ENCODE data around the gene GJB4. TPM values are rescaled to one million over a fixed set of nuclear protein-coding genes. Genes with fewer than 3 reads are reported as not detected.
"Not testable (repeated sequence)": the region's sequence is repeated elsewhere in the genome, so short reads cannot be mapped to it uniquely, and the experiment has no call there.

Gene GJB4
- total RNA-seq, 1 experiment from 2014 or later: 0.44 TPM

GRCh38 chr1:34787461-34788420 is 28.2 kb downstream of the GJB4 start:
- in situ Hi-C loops (cut with HindIII; ENCODE audit: low pct_unique_long_range_greater_than_20kb, low sequenced_read_pairs): no loop called here
- DNase-seq (ENCODE audit: low read depth): peak; percentile 18

GRCh38 chr1:34790985-34791384 is 31.4 kb downstream of the GJB4 start:
- no peak for DNase-seq (ENCODE audit: low read depth)
- in situ Hi-C loops (cut with HindIII; ENCODE audit: low pct_unique_long_range_greater_than_20kb, low sequenced_read_pairs): no loop called here

- no peak for DNase-seq (ENCODE audit: low read depth)
- in situ Hi-C loops (cut with HindIII; ENCODE audit: low pct_unique_long_range_greater_than_20kb, low sequenced_read_pairs): no loop called here
These were observed 32.9 kb downstream of the GJB4 start for GRCh38 chr1:34792424-34792823.

GRCh38 chr1:34792868-34793727 is 33.6 kb downstream of the GJB4 start, which contains the start of gene GJA4:
GJA4 (plus strand) TSS chr1:34792999; CDS start chr1:34794214, 1,215 bp downstream.
- in situ Hi-C loops (cut with HindIII; ENCODE audit: low pct_unique_long_range_greater_than_20kb, low sequenced_read_pairs): no loop called here
- no peak for DNase-seq (ENCODE audit: low read depth)

- in situ Hi-C loops (cut with HindIII; ENCODE audit: low pct_unique_long_range_greater_than_20kb, low sequenced_read_pairs): no loop called here
- DNase-seq (ENCODE audit: low read depth): peak; percentile 28
These were observed 34.7 kb downstream of the GJB4 start for GRCh38 chr1:34794001-34794789.

GRCh38 chr1:34794790-34795180 is 35.2 kb downstream of the GJB4 start:
- in situ Hi-C loops (cut with HindIII; ENCODE audit: low pct_unique_long_range_greater_than_20kb, low sequenced_read_pairs): no loop called here
- no peak for DNase-seq (ENCODE audit: low read depth)

GRCh38 chr1:34795916-34796315 is 36.4 kb downstream of the GJB4 start:
- no peak for DNase-seq (ENCODE audit: low read depth)
- in situ Hi-C loops (cut with HindIII; ENCODE audit: low pct_unique_long_range_greater_than_20kb, low sequenced_read_pairs): no loop called here

GRCh38 chr1:34796990-34797389 is 37.5 kb downstream of the GJB4 start:
- in situ Hi-C loops (cut with HindIII; ENCODE audit: low pct_unique_long_range_greater_than_20kb, low sequenced_read_pairs): no loop called here
- DNase-seq (ENCODE audit: low read depth): no peak

- in situ Hi-C loops (cut with HindIII; ENCODE audit: low pct_unique_long_range_greater_than_20kb, low sequenced_read_pairs): no loop called here
- DNase-seq (ENCODE audit: low read depth): no peak
These were observed 40.7 kb downstream of the GJB4 start for GRCh38 chr1:34800214-34800613.

GRCh38 chr1:34803770-34804169 is 44.2 kb downstream of the GJB4 start:
- DNase-seq (ENCODE audit: low read depth): no peak
- in situ Hi-C loops (cut with HindIII; ENCODE audit: low pct_unique_long_range_greater_than_20kb, low sequenced_read_pairs): no loop called here

- no peak for DNase-seq (ENCODE audit: low read depth)
These were observed 46.9 kb downstream of the GJB4 start for GRCh38 chr1:34806396-34806795.

GRCh38 chr1:34808051-34808810 is 48.7 kb downstream of the GJB4 start:
- in situ Hi-C loops (cut with HindIII; ENCODE audit: low pct_unique_long_range_greater_than_20kb, low sequenced_read_pairs): no loop called here
- no peak for DNase-seq (ENCODE audit: low read depth)

More at GRCh38 chr1:34806396-34806795, 46.9 kb downstream of the GJB4 start:
- in situ Hi-C loops (cut with HindIII; ENCODE audit: low pct_unique_long_range_greater_than_20kb, low sequenced_read_pairs): no loop called here

GRCh38 chr1:34810781-34811180 is 51.2 kb downstream of the GJB4 start:
- in situ Hi-C loops (cut with HindIII; ENCODE audit: low pct_unique_long_range_greater_than_20kb, low sequenced_read_pairs); DNase-seq (ENCODE audit: low read depth): not testable (repeated sequence)

Other genes starting within 250 kb of the GJB4 start
- gene GJB5, start 4.7 kb upstream of the GJB4 start, total RNA-seq (2014; rRNA removed; shearing (Covaris generic); ENCODE audit: low replicate concordance): not detected in 2 replicates
- gene GJB3, start 21.5 kb downstream of the GJB4 start, total RNA-seq (2014; rRNA removed; shearing (Covaris generic); ENCODE audit: low replicate concordance): 0.58 TPM in 1 of 2 replicates, not detected in the other
- not detected in 2 replicates for gene GJA4, start 33.3 kb downstream of the GJB4 start, total RNA-seq (2014; rRNA removed; shearing (Covaris generic); ENCODE audit: low replicate concordance)
- gene SMIM12, start 100.0 kb downstream of the GJB4 start, total RNA-seq (2014; rRNA removed; shearing (Covaris generic); ENCODE audit: low replicate concordance): 48.1 and 57.7 TPM in 2 replicates
- 0.34 TPM in 1 of 2 replicates, not detected in the other for gene DLGAP3, start 169.9 kb downstream of the GJB4 start, total RNA-seq (2014; rRNA removed; shearing (Covaris generic); ENCODE audit: low replicate concordance)
- gene TMEM35B, start 225.6 kb downstream of the GJB4 start, total RNA-seq (2014; rRNA removed; shearing (Covaris generic); ENCODE audit: low replicate concordance): 55.9 and 57.6 TPM in 2 replicates

All from Caki2 (cell line).